IPS-15b (cell line): ENCODE results near the gene ADAMTSL1.
"Not testable (repeated sequence)": the region's sequence is repeated elsewhere in the genome, so short reads cannot be mapped to it uniquely, and the experiment has no call there.

Source experiments
- H3K27me3 ChIP-seq: one replicate; pipeline ENCODE4 v1.6.1; 2013; ENCODE audit warnings: low read length; ENCODE audit not compliant: control insufficient read depth, insufficient read depth
- H3K36me3 ChIP-seq: one replicate; pipeline ENCODE4 v1.6.1; 2013; ENCODE audit warnings: low read length; ENCODE audit not compliant: control insufficient read depth, insufficient read depth
- H3K4me1 ChIP-seq: one replicate; pipeline ENCODE4 v1.6.1; 2013; ENCODE audit warnings: mild to moderate bottlenecking, low read length; ENCODE audit not compliant: control insufficient read depth, insufficient read depth
- H3K4me3 ChIP-seq: one replicate; pipeline ENCODE4 v1.5.1; 2013; ENCODE audit warnings: low read depth, low read length
- H3K9ac ChIP-seq: one replicate; pipeline ENCODE4 v1.6.1; 2013; ENCODE audit warnings: low read depth, mild to moderate bottlenecking, low read length
- H3K9me3 ChIP-seq: one replicate; pipeline ENCODE4 v1.6.1; 2013; ENCODE audit warnings: mild to moderate bottlenecking, low read length; ENCODE audit not compliant: control insufficient read depth, insufficient read depth

ADAMTSL1 gene

DNA sequence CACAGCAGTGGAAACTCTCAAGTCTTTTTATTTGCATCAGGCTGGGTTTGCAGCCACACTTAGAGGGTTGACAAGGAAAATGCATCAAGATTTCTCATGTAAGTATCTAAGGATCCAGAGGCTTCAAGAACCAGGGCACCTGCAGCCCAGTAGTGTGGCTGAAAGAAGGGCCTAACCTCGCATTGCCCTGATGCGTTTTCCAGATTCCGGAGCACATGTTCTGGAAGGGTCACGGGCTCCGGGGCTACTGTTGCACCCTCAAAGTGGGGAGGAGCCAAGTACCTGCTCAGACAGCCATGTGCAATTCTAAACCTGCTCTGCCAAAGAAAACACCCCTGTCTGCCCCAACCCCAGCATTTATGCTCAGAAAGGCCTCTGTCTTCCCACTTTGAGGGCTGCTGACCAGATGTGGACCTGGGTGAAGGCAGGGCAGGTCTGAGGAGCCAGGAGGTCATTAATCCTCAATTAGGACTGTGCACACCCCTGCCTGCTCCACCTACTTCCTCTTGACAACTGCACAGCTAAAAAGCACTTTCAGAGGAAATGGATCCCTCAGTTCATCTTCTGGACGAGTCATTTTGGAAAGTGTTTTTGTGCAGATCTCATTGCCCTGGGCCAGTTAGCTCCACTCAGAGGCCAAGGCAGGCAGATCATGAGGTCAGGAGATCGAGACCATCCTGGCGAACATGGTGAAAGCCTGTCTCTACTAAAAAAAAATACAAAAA is 448.4 kb downstream of the ADAMTSL1 start:
- Histone ChIP-seq H3K4me1 (no peaks in the 10 kb centered on the region), H3K4me3 (no peak overlapping the region), H3K9ac (no peak overlapping the region), H3K9me3 (no peaks in the 10 kb centered on the region), H3K36me3 (no peaks in the 10 kb centered on the region), H3K27me3 (no peaks in the 10 kb centered on the region)

GRCh38 chr9:18923167-18923566 is 449.2 kb downstream of the ADAMTSL1 start:
- H3K36me3 ChIP-seq: no peaks in the 10 kb centered on the region
- H3K9ac ChIP-seq: no peak overlapping the region
- no peaks in the 10 kb centered on the region for H3K4me1 ChIP-seq
- no peaks in the 10 kb centered on the region for H3K9me3 ChIP-seq
- H3K4me3 ChIP-seq: no peak overlapping the region
- no peaks in the 10 kb centered on the region for H3K27me3 ChIP-seq

DNA sequence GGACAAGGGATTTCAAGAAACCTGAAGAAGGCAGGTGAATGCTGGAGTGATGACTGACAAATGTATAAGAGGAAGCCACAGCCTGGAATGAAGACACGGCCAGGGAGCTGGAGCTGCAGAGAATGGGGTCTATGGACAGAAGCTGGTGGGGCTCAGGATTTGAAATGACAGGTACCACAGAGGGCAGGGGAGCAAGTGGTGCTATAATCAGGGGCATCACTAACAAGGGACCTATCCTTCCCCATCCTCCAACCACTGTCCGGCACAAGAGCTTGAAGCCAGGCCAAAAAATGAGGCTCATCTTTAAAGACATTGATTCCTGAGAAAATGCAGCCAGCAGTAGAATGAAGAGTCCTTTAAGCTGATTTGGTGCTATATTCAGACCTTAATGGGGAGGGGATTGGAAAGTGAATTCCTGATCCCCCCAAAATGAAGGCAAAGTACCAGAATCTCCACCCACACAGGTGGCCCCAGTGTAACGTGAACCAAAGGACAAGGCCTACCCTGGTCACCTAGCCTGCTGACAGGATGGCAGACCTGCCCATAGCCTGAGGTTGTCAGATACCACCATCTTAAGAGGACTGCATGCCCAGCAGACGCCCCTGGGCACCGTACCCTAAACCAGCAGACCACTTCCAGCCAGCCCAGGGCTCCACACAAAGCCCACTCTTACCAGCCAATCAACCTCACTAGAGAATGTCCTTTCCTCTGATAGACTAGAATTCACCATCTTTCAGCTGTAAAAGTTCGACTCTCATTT is 449.9 kb downstream of the ADAMTSL1 start:
- H3K27me3 ChIP-seq: no peaks in the 10 kb centered on the region
- no peaks in the 10 kb centered on the region for H3K36me3 ChIP-seq
- H3K9me3 ChIP-seq: no peaks in the 10 kb centered on the region
- H3K4me3 ChIP-seq: no peak overlapping the region
- H3K4me1 ChIP-seq: no peaks in the 10 kb centered on the region
- H3K9ac ChIP-seq: no peak overlapping the region

DNA sequence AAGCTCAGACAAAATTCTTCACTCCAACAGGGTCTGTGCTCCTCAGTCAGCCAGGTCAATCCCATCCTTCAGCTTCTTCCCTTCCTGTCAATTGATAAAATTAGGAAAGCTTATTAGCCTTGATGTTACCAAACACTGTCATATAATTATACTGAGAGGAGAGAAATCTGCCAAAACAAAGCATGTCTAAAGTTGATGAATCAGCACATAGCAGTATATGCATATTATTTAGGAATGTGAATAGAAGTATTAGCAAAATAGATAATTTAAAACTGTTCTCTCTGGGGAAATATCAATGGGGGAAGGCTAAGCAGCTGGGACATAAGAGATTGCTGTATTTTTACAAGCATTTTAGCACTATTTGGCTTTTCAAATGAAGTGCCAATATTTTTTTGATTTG is 451.9 kb downstream of the ADAMTSL1 start:
- Histone ChIP-seq H3K4me1 (no peaks in the 10 kb centered on the region), H3K9ac (no peak overlapping the region), H3K4me3 (no peak overlapping the region), H3K36me3 (no peaks in the 10 kb centered on the region), H3K27me3 (no peaks in the 10 kb centered on the region), H3K9me3 (no peaks in the 10 kb centered on the region)

DNA sequence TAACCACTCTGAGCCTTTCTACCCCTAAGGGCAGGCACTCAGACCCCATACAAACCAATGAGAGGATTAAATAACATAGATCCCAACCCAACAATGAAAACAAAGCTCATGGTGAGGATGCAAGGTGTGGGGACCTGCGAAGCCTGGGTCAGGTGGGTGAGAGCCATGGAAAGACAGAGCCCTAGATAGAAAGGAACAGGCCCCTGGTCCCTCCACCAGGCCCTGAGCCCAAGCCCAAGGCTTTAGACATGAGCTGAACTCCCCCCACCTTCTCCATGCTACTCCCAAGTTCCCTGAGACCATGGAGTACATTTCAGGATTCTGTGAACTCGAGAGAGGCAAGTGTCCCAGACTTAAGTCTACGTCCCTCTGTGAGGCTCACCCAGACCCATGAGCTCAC is 452.6 kb downstream of the ADAMTSL1 start:
- no peaks in the 10 kb centered on the region for H3K9me3 ChIP-seq
- H3K27me3 ChIP-seq: no peaks in the 10 kb centered on the region
- H3K9ac ChIP-seq: no peak overlapping the region
- no peak overlapping the region for H3K4me3 ChIP-seq
- H3K4me1 ChIP-seq: no peaks in the 10 kb centered on the region
- H3K36me3 ChIP-seq: no peaks in the 10 kb centered on the region

- no peak overlapping the region for H3K4me3 ChIP-seq
- H3K4me1 ChIP-seq: no peaks in the 10 kb centered on the region
- H3K9ac ChIP-seq: no peak overlapping the region
- no peaks in the 10 kb centered on the region for H3K9me3 ChIP-seq
- no peaks in the 10 kb centered on the region for H3K36me3 ChIP-seq
- H3K27me3 ChIP-seq: no peaks in the 10 kb centered on the region
Measured at GRCh38 chr9:18928711-18929110, 454.8 kb downstream of the ADAMTSL1 start.

DNA sequence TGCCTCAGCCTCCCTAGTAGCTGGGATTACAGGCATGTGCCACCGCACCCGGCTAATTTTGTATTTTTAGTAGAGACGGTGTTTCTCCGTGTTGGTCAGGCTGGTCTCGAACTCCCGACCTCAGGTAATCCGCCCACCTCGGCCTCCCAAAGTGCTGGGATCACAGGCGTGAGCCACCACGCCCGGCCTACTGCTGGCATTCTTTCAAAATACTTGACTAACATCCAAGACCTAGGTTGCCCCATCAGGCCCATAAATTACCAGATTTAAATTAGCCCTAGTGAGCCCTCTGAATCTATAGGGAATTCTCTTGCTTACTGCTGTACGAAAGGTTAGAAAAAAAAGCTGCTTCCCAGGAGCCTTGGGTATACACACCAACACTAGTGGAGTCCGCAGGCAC is 456.7 kb downstream of the ADAMTSL1 start:
- H3K9ac ChIP-seq, H3K9me3 ChIP-seq, H3K36me3 ChIP-seq, H3K27me3 ChIP-seq, H3K4me1 ChIP-seq, H3K4me3 ChIP-seq: not testable (repeated sequence)

- Histone ChIP-seq H3K4me1 (no peaks in the 10 kb centered on the region), H3K27me3 (no peaks in the 10 kb centered on the region), H3K9ac (no peak overlapping the region), H3K36me3 (no peaks in the 10 kb centered on the region), H3K4me3 (no peak overlapping the region), H3K9me3 (no peaks in the 10 kb centered on the region)
Measured at GRCh38 chr9:18935541-18935940, 461.6 kb downstream of the ADAMTSL1 start.

DNA sequence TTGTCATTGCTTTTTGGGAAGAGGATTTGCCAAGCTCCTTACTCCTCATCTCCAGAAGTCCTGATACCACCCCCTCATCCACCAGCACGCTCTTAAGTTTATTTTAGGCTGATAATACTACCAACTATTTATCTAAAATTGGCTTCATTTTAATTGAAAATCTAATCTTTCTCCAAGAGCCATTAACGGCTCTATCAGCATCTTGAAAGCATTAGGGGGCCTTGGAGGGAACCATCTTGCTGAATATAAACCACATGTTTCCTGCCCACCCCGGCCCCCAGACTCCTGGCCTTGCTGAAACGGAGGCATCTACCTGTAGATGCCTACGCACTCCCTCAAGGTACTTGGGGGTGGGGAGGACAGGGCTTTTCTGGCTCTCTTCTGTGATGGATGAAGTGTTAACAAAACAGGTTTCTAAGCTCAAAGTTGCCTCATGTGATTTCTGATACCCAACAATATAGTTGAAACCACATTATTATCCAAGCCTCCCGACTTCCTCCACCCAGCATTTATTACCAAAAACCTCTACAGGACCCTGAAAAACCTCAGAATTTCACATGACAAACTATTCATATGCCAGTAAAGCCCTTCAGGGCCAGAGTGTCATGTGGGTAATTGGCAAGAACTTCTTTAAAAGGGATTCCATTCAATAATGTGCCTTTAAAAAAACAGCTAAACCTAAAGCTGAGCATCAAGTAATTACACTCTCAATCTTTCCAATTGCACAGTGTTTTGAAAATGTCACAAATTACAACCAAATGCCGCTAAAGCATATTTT is 462.3 kb downstream of the ADAMTSL1 start:
- no peak overlapping the region for H3K4me3 ChIP-seq
- no peaks in the 10 kb centered on the region for H3K9me3 ChIP-seq
- no peak overlapping the region for H3K9ac ChIP-seq
- no peaks in the 10 kb centered on the region for H3K36me3 ChIP-seq
- no peaks in the 10 kb centered on the region for H3K4me1 ChIP-seq
- no peaks in the 10 kb centered on the region for H3K27me3 ChIP-seq

DNA sequence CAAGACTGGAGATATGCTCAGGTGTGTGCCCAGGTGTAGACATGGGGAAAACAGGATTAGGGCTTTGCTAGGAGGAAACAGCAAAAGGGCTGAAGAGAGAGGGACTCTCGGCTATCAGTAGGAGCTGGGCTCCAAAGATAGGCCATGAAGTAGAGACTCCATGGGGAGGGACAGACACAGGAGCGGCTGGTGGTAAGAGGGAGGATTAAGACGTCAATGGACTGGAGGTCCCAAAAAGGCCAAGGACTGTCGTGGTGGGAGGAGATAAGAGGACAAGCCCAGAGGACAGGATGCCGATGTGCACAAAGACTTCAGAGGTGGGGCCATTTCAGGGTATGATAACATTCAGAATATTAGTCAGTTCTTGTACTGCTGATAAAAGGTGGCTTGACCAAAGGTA is 466.0 kb downstream of the ADAMTSL1 start:
- Histone ChIP-seq H3K9ac (no peak overlapping the region), H3K9me3 (no peaks in the 10 kb centered on the region), H3K36me3 (no peaks in the 10 kb centered on the region), H3K27me3 (no peaks in the 10 kb centered on the region), H3K4me1 (no peaks in the 10 kb centered on the region), H3K4me3 (no peak overlapping the region)

- no peaks in the 10 kb centered on the region for H3K36me3 ChIP-seq
- no peak overlapping the region for H3K9ac ChIP-seq
- H3K4me3 ChIP-seq: no peak overlapping the region
- no peaks in the 10 kb centered on the region for H3K9me3 ChIP-seq
- H3K4me1 ChIP-seq: no peaks in the 10 kb centered on the region
- H3K27me3 ChIP-seq: no peaks in the 10 kb centered on the region
Measured at GRCh38 chr9:18941060-18941740, 467.2 kb downstream of the ADAMTSL1 start.
